Measurements from ENCODE around the gene SCN7A.
"Not testable (repeated sequence)": the region's sequence is repeated elsewhere in the genome, so short reads cannot be mapped to it uniquely, and the experiment has no call there.

SCN7A gene

GRCh38 chr2:166458674-166459073, 35.4 kb downstream of the SCN7A start:
- TF ChIP-seq, protein P1, sequence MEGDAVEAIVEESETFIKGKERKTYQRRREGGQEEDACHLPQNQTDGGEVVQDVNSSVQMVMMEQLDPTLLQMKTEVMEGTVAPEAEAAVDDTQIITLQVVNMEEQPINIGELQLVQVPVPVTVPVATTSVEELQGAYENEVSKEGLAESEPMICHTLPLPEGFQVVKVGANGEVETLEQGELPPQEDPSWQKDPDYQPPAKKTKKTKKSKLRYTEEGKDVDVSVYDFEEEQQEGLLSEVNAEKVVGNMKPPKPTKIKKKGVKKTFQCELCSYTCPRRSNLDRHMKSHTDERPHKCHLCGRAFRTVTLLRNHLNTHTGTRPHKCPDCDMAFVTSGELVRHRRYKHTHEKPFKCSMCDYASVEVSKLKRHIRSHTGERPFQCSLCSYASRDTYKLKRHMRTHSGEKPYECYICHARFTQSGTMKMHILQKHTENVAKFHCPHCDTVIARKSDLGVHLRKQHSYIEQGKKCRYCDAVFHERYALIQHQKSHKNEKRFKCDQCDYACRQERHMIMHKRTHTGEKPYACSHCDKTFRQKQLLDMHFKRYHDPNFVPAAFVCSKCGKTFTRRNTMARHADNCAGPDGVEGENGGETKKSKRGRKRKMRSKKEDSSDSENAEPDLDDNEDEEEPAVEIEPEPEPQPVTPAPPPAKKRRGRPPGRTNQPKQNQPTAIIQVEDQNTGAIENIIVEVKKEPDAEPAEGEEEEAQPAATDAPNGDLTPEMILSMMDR (IDR thresholded peaks at IDR 0.05; ENCODE audit: extremely low read depth, insufficient read depth, missing control alignments): no peak
- in situ Hi-C loops (cut with MboI; ENCODE audit: low pct_unique_long_range_greater_than_20kb, low sequenced_read_pairs, unreplicated experiment): no loop called here
- no peak for DNase-seq (ENCODE audit: low spot score)

- DNase-seq (ENCODE audit: low spot score); in situ Hi-C loops (cut with MboI; ENCODE audit: low pct_unique_long_range_greater_than_20kb, low sequenced_read_pairs, unreplicated experiment): not testable (repeated sequence)
Observed at GRCh38 chr2:166455823-166456222, 38.2 kb downstream of the SCN7A start.

DNA sequence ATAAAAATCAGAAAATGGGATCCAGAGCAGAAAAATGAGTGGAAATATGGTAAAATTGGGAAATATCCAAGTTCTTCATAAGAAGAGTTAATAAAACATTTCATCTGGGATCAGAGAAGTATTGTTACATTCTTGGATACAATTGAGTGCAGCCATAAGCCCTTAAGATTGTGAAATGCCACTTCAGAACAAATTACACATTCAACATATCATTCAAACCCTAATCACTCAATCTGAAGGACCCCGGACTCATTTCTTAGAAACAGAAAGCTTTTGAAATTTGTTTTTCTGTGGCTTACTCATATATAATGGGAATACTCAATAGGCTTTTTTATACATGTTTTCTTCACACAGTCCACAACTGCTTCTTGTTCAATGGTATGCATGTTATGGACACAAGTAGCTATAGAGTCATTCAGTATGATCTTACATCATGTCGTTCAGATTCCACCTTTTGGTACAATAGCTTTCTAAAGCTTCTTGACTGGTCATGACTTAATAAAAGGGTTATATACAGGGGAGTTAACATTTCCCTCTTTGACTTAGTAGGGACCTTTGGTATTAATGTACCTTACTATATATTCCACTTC, 39.9 kb downstream of the SCN7A start:
- no peak for DNase-seq (ENCODE audit: low spot score)
- TF ChIP-seq, protein P1 (IDR thresholded peaks at IDR 0.05; ENCODE audit: extremely low read depth, insufficient read depth, missing control alignments): no peak
- in situ Hi-C loops (cut with MboI; ENCODE audit: low pct_unique_long_range_greater_than_20kb, low sequenced_read_pairs, unreplicated experiment): no loop called here

DNA sequence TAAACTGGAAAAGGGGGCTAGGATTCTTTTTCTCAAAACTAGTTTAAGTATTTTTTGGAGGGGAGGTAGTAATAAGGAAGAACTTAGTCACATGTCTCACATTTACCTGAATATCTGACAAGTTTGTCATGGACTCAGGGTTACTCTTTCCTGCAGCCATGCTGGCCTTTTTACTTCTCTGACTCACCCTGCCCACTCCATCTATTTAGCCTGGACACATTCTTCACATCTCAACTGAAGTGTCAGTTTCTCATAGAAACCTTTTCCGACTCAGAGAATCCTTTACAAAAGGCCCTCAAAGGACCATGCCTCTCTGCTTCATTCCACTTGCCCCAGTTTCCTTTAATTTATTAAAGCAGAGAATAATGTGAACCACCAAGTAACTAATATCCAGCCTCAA, 42.6 kb downstream of the SCN7A start:
- TF ChIP-seq, protein P1 (IDR thresholded peaks at IDR 0.05; ENCODE audit: extremely low read depth, insufficient read depth, missing control alignments): no peak
- DNase-seq (ENCODE audit: low spot score): no peak
- in situ Hi-C loops (cut with MboI; ENCODE audit: low pct_unique_long_range_greater_than_20kb, low sequenced_read_pairs, unreplicated experiment): no loop called here

DNA sequence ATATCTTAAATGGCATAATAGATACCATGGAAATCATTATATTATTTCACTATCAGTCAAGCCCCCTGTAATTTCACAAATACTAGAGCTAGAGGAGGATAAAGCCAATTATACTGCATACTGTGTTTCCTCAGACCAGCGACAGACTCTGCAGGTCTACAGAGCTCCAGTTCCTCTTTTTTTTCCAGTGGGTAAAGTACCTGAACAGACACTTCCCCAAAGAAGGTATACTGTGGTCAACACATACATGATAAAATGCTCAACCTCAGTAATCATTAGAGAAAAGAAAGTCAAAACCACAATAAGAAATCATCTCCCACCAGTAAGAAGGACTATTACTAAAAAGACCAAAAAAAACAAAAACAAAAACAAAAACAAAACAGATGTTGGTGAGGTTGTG, 44.6 kb downstream of the SCN7A start:
- in situ Hi-C loops (cut with MboI; ENCODE audit: low pct_unique_long_range_greater_than_20kb, low sequenced_read_pairs, unreplicated experiment): no loop called here
- DNase-seq (ENCODE audit: low spot score): no peak
- TF ChIP-seq, protein P1 (IDR thresholded peaks at IDR 0.05; ENCODE audit: extremely low read depth, insufficient read depth, missing control alignments): no peak

DNA sequence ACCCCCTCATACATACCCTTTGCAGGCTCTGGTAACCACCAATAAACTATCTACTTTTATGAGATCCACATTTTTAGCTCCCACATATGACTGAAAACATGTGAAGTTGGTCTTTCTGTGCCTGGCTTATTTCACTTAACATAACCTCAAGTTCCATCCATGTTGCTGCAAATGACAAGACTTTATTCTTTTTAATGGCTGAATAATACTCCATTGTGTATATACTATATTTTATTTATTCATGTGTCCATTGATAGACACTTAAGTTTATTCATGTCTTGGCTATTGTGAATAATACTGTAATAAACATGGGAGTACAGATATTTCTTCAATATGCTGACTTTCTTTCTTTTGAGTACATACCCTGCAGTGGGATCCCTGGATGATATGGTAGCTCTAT, 45.9 kb downstream of the SCN7A start:
- in situ Hi-C loops (cut with MboI; ENCODE audit: low pct_unique_long_range_greater_than_20kb, low sequenced_read_pairs, unreplicated experiment): no loop called here
- DNase-seq (ENCODE audit: low spot score): no peak
- TF ChIP-seq, protein P1 (IDR thresholded peaks at IDR 0.05; ENCODE audit: extremely low read depth, insufficient read depth, missing control alignments): no peak

GRCh38 chr2:166444306-166444705, 49.7 kb downstream of the SCN7A start:
- TF ChIP-seq, protein P1 (IDR thresholded peaks at IDR 0.05; ENCODE audit: extremely low read depth, insufficient read depth, missing control alignments): no peak
- in situ Hi-C loops (cut with MboI; ENCODE audit: low pct_unique_long_range_greater_than_20kb, low sequenced_read_pairs, unreplicated experiment): no loop called here
- DNase-seq (ENCODE audit: low spot score): no peak
